NOMO-1 treated with DMSO at 0.1 percent for 48 hours (cell line): ENCODE data around the gene PGM1.

Source experiments
- DNase-seq: peaks from one replicate; lab custom pipeline; 2025; ENCODE audit not compliant: unreplicated experiment; lab: John Stamatoyannopoulos, UW

The PGM1 gene

DNA sequence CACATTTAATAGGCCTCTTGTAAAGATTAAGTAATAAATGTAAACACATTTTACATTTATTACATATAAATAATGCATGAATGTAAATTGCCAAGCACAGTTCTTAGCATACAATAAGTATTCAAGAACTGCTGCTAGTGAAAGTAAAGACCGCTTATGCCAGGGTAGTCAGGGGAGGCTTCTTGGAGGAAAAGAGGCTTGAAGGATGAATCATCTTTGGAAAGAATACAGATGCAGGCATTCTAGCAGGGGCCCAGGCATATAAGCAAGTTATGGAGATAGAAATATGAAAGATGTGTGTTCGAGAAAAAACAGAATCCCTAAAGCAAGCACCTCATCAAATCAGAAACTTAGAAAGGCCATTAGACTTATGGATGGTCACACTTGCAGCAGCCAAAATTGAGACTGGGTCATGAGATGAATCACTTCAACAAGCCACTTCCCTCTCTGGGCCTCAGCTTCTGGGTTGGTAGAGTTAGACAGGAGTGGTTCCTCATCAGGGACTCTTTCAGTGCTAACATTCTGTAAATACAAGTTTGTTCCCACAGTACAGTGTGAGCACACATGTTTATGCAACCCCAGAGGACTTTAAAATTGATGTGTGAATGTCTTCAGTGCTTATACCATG lies 100.8 kb downstream of the PGM1 start:
- DNase-seq = peak; percentile 70

DNA sequence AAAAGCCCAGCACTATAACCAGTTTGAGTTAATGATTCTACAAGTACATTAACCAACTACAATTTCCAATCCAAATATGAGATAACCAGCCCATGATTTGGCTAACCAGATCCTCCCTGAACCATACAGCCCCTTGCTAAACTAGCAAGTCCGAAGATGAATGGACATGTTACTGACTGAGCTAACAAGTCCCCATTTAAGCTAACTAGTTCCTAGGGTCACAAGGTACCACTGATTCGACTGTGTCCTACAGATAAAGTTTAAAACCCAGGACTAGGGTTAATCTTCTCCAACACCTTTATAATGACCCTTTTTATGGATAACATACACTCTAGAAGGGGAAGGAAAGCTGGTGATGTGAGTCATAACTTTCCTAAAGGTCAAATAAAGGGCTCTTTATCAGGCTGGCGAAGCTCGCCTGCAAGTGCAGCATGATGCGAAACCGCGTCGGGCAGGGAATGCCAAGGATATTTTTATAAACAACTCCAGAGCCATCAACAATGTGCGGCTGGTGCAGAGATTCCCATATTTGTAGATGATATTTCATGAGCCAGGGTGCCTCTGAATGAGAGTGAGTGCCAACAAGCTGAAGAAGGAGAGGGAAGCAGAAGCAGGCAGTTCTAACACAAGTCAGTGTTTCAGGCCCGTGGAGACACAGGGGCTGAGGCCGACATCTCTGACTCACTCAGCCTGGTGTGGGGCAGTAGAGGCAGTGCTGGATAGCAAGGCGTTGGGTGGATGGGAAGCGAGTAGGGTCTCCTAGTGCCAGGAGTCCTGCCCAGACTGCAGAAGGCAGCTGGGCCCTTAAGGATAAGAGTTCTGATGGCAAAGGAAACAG lies 105.0 kb downstream of the PGM1 start:
- no peak for DNase-seq

- DNase-seq = no peak
Observed at GRCh38 chr1:63701187-63701586, 108.0 kb downstream of the PGM1 start.

DNA sequence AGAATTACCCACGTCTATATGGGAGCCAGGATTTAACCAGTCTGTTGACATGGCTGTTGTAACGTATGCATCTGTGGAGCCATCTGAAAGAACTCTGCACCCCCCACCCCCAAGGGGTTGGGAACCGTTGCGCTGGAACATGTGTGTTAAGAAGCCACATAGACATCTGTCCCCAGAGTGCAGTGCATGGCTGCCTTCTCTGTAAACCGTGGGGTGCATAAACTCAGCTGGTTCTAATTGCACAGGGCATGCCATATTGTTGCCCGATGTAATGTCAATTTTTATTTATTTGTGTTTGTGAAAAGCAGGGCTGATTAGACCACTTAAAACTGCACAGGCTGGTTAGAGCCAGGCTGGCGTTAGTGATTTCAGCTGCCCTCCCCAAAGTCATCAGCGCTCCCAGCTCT lies 110.5 kb downstream of the PGM1 start:
- no peak for DNase-seq

DNA sequence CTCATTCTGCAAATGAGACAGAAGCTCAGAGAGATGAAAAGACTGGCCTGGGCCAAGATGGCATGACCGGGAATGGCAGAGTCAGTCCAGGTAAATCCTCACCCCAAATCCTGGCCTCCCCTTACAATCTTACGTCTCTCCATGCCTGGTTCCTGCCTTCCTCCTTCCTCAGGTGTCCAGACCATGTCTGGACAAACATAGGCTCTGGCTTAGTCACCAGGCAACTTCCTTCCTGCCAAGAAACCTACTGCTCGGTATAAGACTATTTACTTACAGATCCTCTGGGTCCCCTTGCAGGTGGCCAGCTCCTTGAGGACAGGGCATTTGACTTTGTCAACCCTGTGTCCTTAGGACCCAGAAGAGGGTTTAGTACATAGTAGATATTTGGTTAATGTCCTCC lies 111.2 kb downstream of the PGM1 start:
- DNase-seq = no peak

GRCh38 chr1:63705078-63705477 lies 111.9 kb downstream of the PGM1 start:
- DNase-seq = no peak

DNA sequence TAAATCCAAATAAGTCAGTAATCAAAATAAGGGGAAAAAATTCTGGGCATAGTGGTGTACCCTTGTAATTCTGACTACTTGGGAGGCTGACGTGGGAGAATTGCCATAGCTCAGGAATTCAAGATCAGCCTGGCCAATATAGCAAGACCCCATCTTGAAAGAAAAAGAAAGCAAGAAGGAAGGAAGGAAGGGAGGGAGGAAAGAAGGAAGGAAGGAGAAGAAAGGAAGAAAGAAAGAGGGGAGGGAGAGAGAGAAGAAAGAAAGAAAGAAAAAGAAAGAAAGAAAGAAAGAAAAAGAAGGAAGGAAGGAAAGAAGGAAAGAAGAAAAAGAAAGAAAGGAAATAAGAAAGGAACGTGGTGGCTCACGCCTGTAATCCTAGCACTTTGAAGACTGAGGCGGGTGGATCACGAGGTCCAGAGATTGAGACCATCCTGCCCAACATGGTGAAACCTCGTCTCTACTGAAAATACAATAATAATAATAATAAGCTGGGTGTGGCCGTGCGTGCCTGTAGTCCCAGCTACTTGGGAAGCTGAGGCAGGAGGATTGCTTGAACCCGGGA lies 116.1 kb downstream of the PGM1 start:
- DNase-seq = no peak
